Activated naive CD4-positive, alpha-beta T cell treated with anti-CD3 and anti-CD28 coated beads, Interleukin-2, amount 10 ng/mL, durations not matched to agents 7 days and 5 days (primary cell): ENCODE data around the gene ERCC6L2.

ENCODE experiments used
- CTCF ChIA-PET: fragments of 350-600 bp; sonication (Branson Sonifier 250); formaldehyde crosslinking; loops from one replicate; lab custom pipeline; 2021; ENCODE audit warnings: antibody characterized with exemption; lab: Charles Lee
- DNase-seq: peaks from one replicate; pipeline ENCODE4 v3.0.0-alpha.2; 2020
- H3K27ac Mint-ChIP-seq: one replicate; pipeline ENCODE4 v1.8.0; 2021; ENCODE audit warnings: mild to moderate bottlenecking, moderate library complexity, mixed read lengths
- H3K27me3 Mint-ChIP-seq: one replicate; pipeline ENCODE4 v1.8.0; 2021; ENCODE audit warnings: mild to moderate bottlenecking, mixed read lengths
- H3K36me3 Mint-ChIP-seq: one replicate; pipeline ENCODE4 v1.8.0; 2021; ENCODE audit warnings: mixed read lengths
- H3K4me1 Mint-ChIP-seq: one replicate; pipeline ENCODE4 v1.8.0; 2021; ENCODE audit warnings: mixed read lengths
- H3K4me3 Mint-ChIP-seq: one replicate; pipeline ENCODE4 v1.8.0; 2021; ENCODE audit warnings: mild to moderate bottlenecking, moderate library complexity, mixed read lengths
- H3K9me3 Mint-ChIP-seq: one replicate; pipeline ENCODE4 v1.8.0; 2021; ENCODE audit warnings: mixed read lengths

Gene ERCC6L2

GRCh38 chr9:95989297-95989696 is 113.8 kb downstream of the ERCC6L2 start:
- DNase-seq, result no peak
- Mint-ChIP-seq H3K4me3 (no peak overlapping the region), H3K27me3 (no peaks in the 10 kb centered on the region), H3K4me1 (no peaks in the 10 kb centered on the region), H3K36me3 (peaks cover 37% of the 10 kb centered on the region), H3K9me3 (peaks cover 13% of the 10 kb centered on the region), H3K27ac (no peak overlapping the region)
- CTCF ChIA-PET, result no interaction called here

- DNase-seq, result no peak
- CTCF ChIA-PET, result no interaction called here
Measured at GRCh38 chr9:95991326-95991725, 115.8 kb downstream of the ERCC6L2 start.

GRCh38 chr9:95992536-95992935 is 117.0 kb downstream of the ERCC6L2 start:
- CTCF ChIA-PET, result interaction anchor here (2.4 kb wide), 1 partner anchor 15 kb away, joined by 6 read pairs; no protein-coding TSS in a partner anchor
- H3K4me1 Mint-ChIP-seq, result peaks cover 4% of the 10 kb centered on the region
- H3K27ac Mint-ChIP-seq, result no peak overlapping the region
- H3K36me3 Mint-ChIP-seq, result peaks cover 31% of the 10 kb centered on the region
- no peaks in the 10 kb centered on the region for H3K27me3 Mint-ChIP-seq
- H3K9me3 Mint-ChIP-seq, result peaks cover 7% of the 10 kb centered on the region
- DNase-seq, result no peak
- H3K4me3 Mint-ChIP-seq, result no peak overlapping the region

More at GRCh38 chr9:95991326-95991725, 115.8 kb downstream of the ERCC6L2 start:
- peaks cover 13% of the 10 kb centered on the region for H3K9me3 Mint-ChIP-seq
- H3K36me3 Mint-ChIP-seq, result peaks cover 34% of the 10 kb centered on the region
- no peaks in the 10 kb centered on the region for H3K27me3 Mint-ChIP-seq
- peaks cover 4% of the 10 kb centered on the region for H3K4me1 Mint-ChIP-seq
- no peak overlapping the region for H3K27ac Mint-ChIP-seq
- H3K4me3 Mint-ChIP-seq, result no peak overlapping the region

GRCh38 chr9:95993337-95993736 is 117.8 kb downstream of the ERCC6L2 start:
- no peak for DNase-seq
- peaks cover 29% of the 10 kb centered on the region for H3K36me3 Mint-ChIP-seq
- CTCF ChIA-PET, result interaction anchor here (0.7 to 2.4 kb wide), 2 partner anchors 14 to 47 kb away, joined by 3 to 6 read pairs; no protein-coding TSS in a partner anchor
- no peaks in the 10 kb centered on the region for H3K27me3 Mint-ChIP-seq
- no peak overlapping the region for H3K4me3 Mint-ChIP-seq
- H3K4me1 Mint-ChIP-seq, result peaks cover 4% of the 10 kb centered on the region
- H3K27ac Mint-ChIP-seq, result no peak overlapping the region
- H3K9me3 Mint-ChIP-seq, result no peaks in the 10 kb centered on the region

- peaks cover 4% of the 10 kb centered on the region for H3K4me1 Mint-ChIP-seq
- DNase-seq, result no peak
- H3K4me3 Mint-ChIP-seq, result no peak overlapping the region
- peaks cover 13% of the 10 kb centered on the region for H3K9me3 Mint-ChIP-seq
- peaks cover 42% of the 10 kb centered on the region for H3K36me3 Mint-ChIP-seq
- H3K27me3 Mint-ChIP-seq, result no peaks in the 10 kb centered on the region
- H3K27ac Mint-ChIP-seq, result no peak overlapping the region
- CTCF ChIA-PET, result no interaction called here
Measured at GRCh38 chr9:95999390-95999789, 123.9 kb downstream of the ERCC6L2 start.

- no peak overlapping the region for H3K4me3 Mint-ChIP-seq
- DNase-seq, result no peak
- peaks cover 13% of the 10 kb centered on the region for H3K9me3 Mint-ChIP-seq
Measured at GRCh38 chr9:96004379-96004778, 128.9 kb downstream of the ERCC6L2 start.

GRCh38 chr9:96006296-96006879 is 130.9 kb downstream of the ERCC6L2 start:
- H3K27me3 Mint-ChIP-seq, result no peaks in the 10 kb centered on the region
- no peak overlapping the region for H3K27ac Mint-ChIP-seq
- H3K9me3 Mint-ChIP-seq, result peaks cover 11% of the 10 kb centered on the region
- H3K4me3 Mint-ChIP-seq, result no peak overlapping the region
- DNase-seq, result no peak
- peaks cover 33% of the 10 kb centered on the region for H3K4me1 Mint-ChIP-seq
- CTCF ChIA-PET, result interaction anchor here (1.4 to 1.8 kb wide), 2 partner anchors 13 to 280 kb away, joined by 3 to 6 read pairs; no protein-coding TSS in a partner anchor
- H3K36me3 Mint-ChIP-seq, result peaks cover 37% of the 10 kb centered on the region

More at GRCh38 chr9:96004379-96004778, 128.9 kb downstream of the ERCC6L2 start:
- Mint-ChIP-seq H3K36me3 (peaks cover 34% of the 10 kb centered on the region), H3K4me1 (peaks cover 13% of the 10 kb centered on the region), H3K27me3 (no peaks in the 10 kb centered on the region), H3K27ac (no peak overlapping the region)
- CTCF ChIA-PET, result no interaction called here

- H3K27me3 Mint-ChIP-seq, result no peaks in the 10 kb centered on the region
- CTCF ChIA-PET, result interaction anchor here (1.4 to 1.8 kb wide), 2 partner anchors 13 to 280 kb away, joined by 3 to 6 read pairs; no protein-coding TSS in a partner anchor
- no peak overlapping the region for H3K27ac Mint-ChIP-seq
- H3K4me3 Mint-ChIP-seq, result no peak overlapping the region
- peaks cover 36% of the 10 kb centered on the region for H3K4me1 Mint-ChIP-seq
- DNase-seq, result no peak
- peaks cover 41% of the 10 kb centered on the region for H3K36me3 Mint-ChIP-seq
- H3K9me3 Mint-ChIP-seq, result peaks cover 10% of the 10 kb centered on the region
Measured at GRCh38 chr9:96006961-96007360, 131.5 kb downstream of the ERCC6L2 start.

- no peaks in the 10 kb centered on the region for H3K9me3 Mint-ChIP-seq
- CTCF ChIA-PET, result interaction anchor here (0.8 to 1.5 kb wide), 5 partner anchors 11 to 141 kb away, joined by 3 to 5 read pairs (median 3); no protein-coding TSS in a partner anchor
- H3K4me1 Mint-ChIP-seq, result peaks cover 46% of the 10 kb centered on the region
- no peak overlapping the region for H3K4me3 Mint-ChIP-seq
- peak overlapping the region; percentile 96 for H3K27ac Mint-ChIP-seq
- DNase-seq, result no peak
- peaks cover 35% of the 10 kb centered on the region for H3K36me3 Mint-ChIP-seq
- no peaks in the 10 kb centered on the region for H3K27me3 Mint-ChIP-seq
Measured at GRCh38 chr9:96008502-96009222, 133.2 kb downstream of the ERCC6L2 start.

GRCh38 chr9:96009223-96009602 is 133.7 kb downstream of the ERCC6L2 start:
- CTCF ChIA-PET, result interaction anchor here (0.8 to 1.5 kb wide), 4 partner anchors 10 to 113 kb away, joined by 3 to 5 read pairs (median 4); no protein-coding TSS in a partner anchor
- Mint-ChIP-seq H3K4me3 (no peak overlapping the region), H3K4me1 (peaks cover 50% of the 10 kb centered on the region)

GRCh38 chr9:96009690-96010472 is 134.4 kb downstream of the ERCC6L2 start:
- Mint-ChIP-seq H3K36me3 (peaks cover 34% of the 10 kb centered on the region), H3K4me1 (peaks cover 56% of the 10 kb centered on the region), H3K27ac (peak overlapping the region; percentile 96), H3K27me3 (no peaks in the 10 kb centered on the region), H3K4me3 (no peak overlapping the region), H3K9me3 (no peaks in the 10 kb centered on the region)
- CTCF ChIA-PET, result interaction anchor here (1.3 to 1.5 kb wide), 3 partner anchors 9 to 113 kb away, joined by 3 to 5 read pairs (median 4); no protein-coding TSS in a partner anchor
- DNase-seq, result peak; percentile 80

More at GRCh38 chr9:96009223-96009602, 133.7 kb downstream of the ERCC6L2 start:
- Mint-ChIP-seq H3K27me3 (no peaks in the 10 kb centered on the region), H3K9me3 (no peaks in the 10 kb centered on the region), H3K27ac (peak overlapping the region; percentile 96), H3K36me3 (peaks cover 34% of the 10 kb centered on the region)
- no peak for DNase-seq

- no peaks in the 10 kb centered on the region for H3K9me3 Mint-ChIP-seq
- no peaks in the 10 kb centered on the region for H3K27me3 Mint-ChIP-seq
- H3K4me1 Mint-ChIP-seq, result peaks cover 83% of the 10 kb centered on the region
- DNase-seq, result peak; percentile 78
- H3K36me3 Mint-ChIP-seq, result peaks cover 33% of the 10 kb centered on the region
- H3K27ac Mint-ChIP-seq, result peak overlapping the region; percentile 92
- peak overlapping the region; percentile 30 for H3K4me3 Mint-ChIP-seq
- CTCF ChIA-PET, result no interaction called here
Measured at GRCh38 chr9:96014078-96014477, 138.6 kb downstream of the ERCC6L2 start.

GRCh38 chr9:96015876-96016686 is 140.6 kb downstream of the ERCC6L2 start:
- H3K27ac Mint-ChIP-seq, result peak overlapping the region; percentile 99
- peak; percentile 51 for DNase-seq
- peaks cover 28% of the 10 kb centered on the region for H3K36me3 Mint-ChIP-seq
- peaks cover 78% of the 10 kb centered on the region for H3K4me1 Mint-ChIP-seq
- H3K27me3 Mint-ChIP-seq, result peaks cover 8% of the 10 kb centered on the region
- peak overlapping the region; percentile 24 for H3K4me3 Mint-ChIP-seq
- H3K9me3 Mint-ChIP-seq, result no peaks in the 10 kb centered on the region
- CTCF ChIA-PET, result no interaction called here
